Thyroid gland (tissue), 4 donors: ENCODE data around the gene SPTA1. TPM values are rescaled to one million over a fixed set of nuclear protein-coding genes. Genes with fewer than 3 reads are reported as not detected.

Source experiments
- DNase-seq, 2 donors: peaks; one replicate each; pipeline ENCODE4 v3.0.0-alpha.2; 2019
- H3K27ac ChIP-seq, 3 donors: fragments of 200-600 bp; sonication (generic); 1 replicate in 2 of 3; 2 replicates in 1 of 3; pipeline ENCODE4 v1.5.1; 2016 to 2019; ENCODE audit warnings: mild to moderate bottlenecking in 1 of 3, moderate library complexity in 1 of 3
- H3K27me3 ChIP-seq: fragments of 200-600 bp; sonication (generic); one replicate; pipeline ENCODE4 v1.5.1; 2019
- H3K36me3 ChIP-seq, 2 donors: fragments of 200-600 bp; sonication (generic); one replicate each; pipeline ENCODE4 v1.5.1; 2016 to 2019
- H3K4me1 ChIP-seq, 2 donors: fragments of 200-600 bp; sonication (generic); one replicate each; pipeline ENCODE4 v1.5.1; 2017 to 2019
- H3K4me3 ChIP-seq, 3 donors: fragments of 200-600 bp; sonication (generic); replicated peaks in 1 of 3; 1 replicate in 2 of 3; 2 replicates in 1 of 3; pipeline ENCODE4 v1.5.1; 2016; ENCODE audit warnings: mild to moderate bottlenecking in 1 of 3
- H3K9me3 ChIP-seq: fragments of 200-600 bp; sonication (generic); one replicate; pipeline ENCODE4 v1.5.1; 2017
- POLR2A ChIP-seq, 2 donors: fragments of 450-650 bp; IDR thresholded peaks; one replicate each; pipeline ENCODE4 v1.6.1; 2017; ENCODE audit warnings: antibody characterized with exemption in 2 of 2, mild to moderate bottlenecking in 2 of 2, moderate library complexity in 1 of 2
- WGBS, 2 donors: methylation state at CpG; one replicate each; pipeline ENCODE4 v1.1.5; 2017; 5-methylcytosine and 5-hydroxymethylcytosine counted together
- intact Hi-C: fragments of 100-400 bp; cut with DNase I; formaldehyde crosslinking; loops from one replicate; pipeline ENCODE4 v1.15.1; 2023
- total RNA-seq, 4 donors: library from RNA; depleted of rRNA; stranded (reverse); fragments of >200 nt; gene quantifications; one replicate each; pipeline ENCODE4 v1.2.3, GENCODE V29; 2016
- TF ChIP-seq, protein P1 (sequence below), 6 experiments: fragments of 200-600 bp in 3 of 6; fragments of 450-650 bp in 3 of 6; sonication (generic) in 3 of 6; IDR thresholded peaks; one replicate each; pipeline ENCODE4 v1.5.1; 2016 to 2019; ENCODE audit warnings: antibody characterized with exemption in 6 of 6, mild to moderate bottlenecking in 2 of 6, inconsistent platforms in 1 of 6, moderate library complexity in 1 of 6

SPTA1 gene
- total RNA-seq, 4 donors from 2014 or later = 0.10 to 0.11 TPM; not detected in 2

DNA sequence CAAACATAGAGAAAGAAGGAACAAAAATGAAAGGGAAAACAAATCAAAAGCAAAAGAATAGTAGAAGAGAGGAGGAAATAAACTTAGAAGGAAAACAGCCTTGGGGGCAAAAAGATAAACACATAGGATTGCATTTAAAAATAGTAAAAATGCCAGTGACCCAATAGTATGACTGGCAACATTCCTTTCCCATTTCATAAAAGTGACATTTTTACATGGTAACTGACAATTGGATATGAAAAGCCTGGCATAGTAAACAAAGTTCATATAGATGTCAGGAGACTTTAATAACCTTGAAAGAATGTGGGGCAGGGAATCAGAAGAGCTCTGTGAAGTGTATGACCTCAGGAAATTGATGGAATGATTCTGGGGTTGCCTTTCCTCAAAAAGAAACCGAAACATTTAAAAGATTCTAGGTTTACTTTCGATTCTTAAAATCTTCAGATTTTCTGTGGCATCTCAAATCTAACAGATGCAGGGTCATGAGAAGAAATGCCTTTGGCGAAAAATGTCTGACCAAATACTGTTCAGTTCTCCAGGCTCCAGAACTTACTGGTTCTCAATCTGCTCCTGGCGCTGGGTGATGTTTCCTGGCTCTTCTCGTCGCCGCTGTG lies 33.7 kb downstream of the SPTA1 start:
- intact Hi-C loops = no loop called here
- no peak for TF ChIP-seq POLR2A (IDR thresholded peaks at IDR 0.05)
- TF ChIP-seq, protein P1, sequence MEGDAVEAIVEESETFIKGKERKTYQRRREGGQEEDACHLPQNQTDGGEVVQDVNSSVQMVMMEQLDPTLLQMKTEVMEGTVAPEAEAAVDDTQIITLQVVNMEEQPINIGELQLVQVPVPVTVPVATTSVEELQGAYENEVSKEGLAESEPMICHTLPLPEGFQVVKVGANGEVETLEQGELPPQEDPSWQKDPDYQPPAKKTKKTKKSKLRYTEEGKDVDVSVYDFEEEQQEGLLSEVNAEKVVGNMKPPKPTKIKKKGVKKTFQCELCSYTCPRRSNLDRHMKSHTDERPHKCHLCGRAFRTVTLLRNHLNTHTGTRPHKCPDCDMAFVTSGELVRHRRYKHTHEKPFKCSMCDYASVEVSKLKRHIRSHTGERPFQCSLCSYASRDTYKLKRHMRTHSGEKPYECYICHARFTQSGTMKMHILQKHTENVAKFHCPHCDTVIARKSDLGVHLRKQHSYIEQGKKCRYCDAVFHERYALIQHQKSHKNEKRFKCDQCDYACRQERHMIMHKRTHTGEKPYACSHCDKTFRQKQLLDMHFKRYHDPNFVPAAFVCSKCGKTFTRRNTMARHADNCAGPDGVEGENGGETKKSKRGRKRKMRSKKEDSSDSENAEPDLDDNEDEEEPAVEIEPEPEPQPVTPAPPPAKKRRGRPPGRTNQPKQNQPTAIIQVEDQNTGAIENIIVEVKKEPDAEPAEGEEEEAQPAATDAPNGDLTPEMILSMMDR (IDR thresholded peaks at IDR 0.05) = no peak
- WGBS, 2 donors = 93 to 97% methylated on average over 7 of the region's 7 CpGs
- no peaks in the 10 kb centered on the region for H3K36me3 ChIP-seq
- H3K4me1 ChIP-seq = no peaks in the 10 kb centered on the region
- H3K27me3 ChIP-seq = no peaks in the 10 kb centered on the region
- H3K4me3 ChIP-seq = no peak overlapping the region
- H3K9me3 ChIP-seq = no peaks in the 10 kb centered on the region
- H3K27ac ChIP-seq = no peak overlapping the region
- no peak for DNase-seq

DNA sequence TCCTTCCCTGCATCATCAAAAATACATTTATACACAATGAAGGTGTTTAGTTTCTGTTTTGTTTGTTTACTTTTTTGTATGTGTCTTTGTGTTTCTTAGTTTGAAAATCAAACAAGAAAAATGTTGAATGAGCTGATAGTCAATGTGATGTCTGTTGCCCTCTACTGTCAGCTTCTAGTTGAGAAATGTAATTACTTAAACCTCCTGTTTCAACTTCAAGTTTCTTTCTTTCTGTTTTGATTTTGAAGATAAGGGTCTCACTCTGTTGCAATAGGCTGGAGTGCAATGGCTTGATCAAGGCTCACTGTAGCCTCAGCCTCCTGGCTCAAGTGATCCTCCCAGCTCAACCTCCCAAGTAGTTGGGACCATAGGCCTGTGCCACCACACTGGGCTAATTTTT lies 37.5 kb downstream of the SPTA1 start:
- Histone ChIP-seq H3K27ac (no peak overlapping the region), H3K4me1 (no peaks in the 10 kb centered on the region), H3K27me3 (no peaks in the 10 kb centered on the region), H3K9me3 (no peaks in the 10 kb centered on the region), H3K36me3 (no peaks in the 10 kb centered on the region), H3K4me3 (no peak overlapping the region)
- DNase-seq = no peak
- no peak for TF ChIP-seq POLR2A (IDR thresholded peaks at IDR 0.05)
- TF ChIP-seq, protein P1 (IDR thresholded peaks at IDR 0.05) = no peak
- intact Hi-C loops = no loop called here

DNA sequence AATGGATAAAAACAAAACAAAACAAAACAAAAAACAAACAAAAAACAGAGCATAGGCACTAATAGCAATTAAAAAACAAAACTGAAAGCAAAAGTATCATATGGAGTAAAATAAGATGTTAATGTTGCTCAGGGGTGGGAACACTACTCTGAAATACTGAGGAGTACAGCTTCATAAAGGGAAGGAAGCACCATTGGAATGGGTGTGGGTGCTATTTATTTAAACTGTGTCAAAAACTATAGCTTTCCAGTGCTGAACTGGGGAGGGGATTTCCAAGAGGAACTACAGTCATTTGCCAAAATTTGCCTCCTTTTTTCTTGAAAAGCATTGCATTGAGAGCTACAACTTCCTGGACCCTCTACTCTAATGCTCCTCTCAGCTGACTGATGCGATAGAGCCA lies 40.0 kb downstream of the SPTA1 start:
- intact Hi-C loops = no loop called here
- Histone ChIP-seq H3K4me1 (no peaks in the 10 kb centered on the region), H3K27me3 (no peaks in the 10 kb centered on the region), H3K9me3 (no peaks in the 10 kb centered on the region), H3K27ac (no peak overlapping the region), H3K36me3 (no peaks in the 10 kb centered on the region), H3K4me3 (no peak overlapping the region)
- no peak for TF ChIP-seq POLR2A (IDR thresholded peaks at IDR 0.05)
- TF ChIP-seq, protein P1 (IDR thresholded peaks at IDR 0.05) = no peak
- DNase-seq = no peak
- 89 to 100% methylated on average over 1 of the region's 1 CpG for WGBS, 2 donors

DNA sequence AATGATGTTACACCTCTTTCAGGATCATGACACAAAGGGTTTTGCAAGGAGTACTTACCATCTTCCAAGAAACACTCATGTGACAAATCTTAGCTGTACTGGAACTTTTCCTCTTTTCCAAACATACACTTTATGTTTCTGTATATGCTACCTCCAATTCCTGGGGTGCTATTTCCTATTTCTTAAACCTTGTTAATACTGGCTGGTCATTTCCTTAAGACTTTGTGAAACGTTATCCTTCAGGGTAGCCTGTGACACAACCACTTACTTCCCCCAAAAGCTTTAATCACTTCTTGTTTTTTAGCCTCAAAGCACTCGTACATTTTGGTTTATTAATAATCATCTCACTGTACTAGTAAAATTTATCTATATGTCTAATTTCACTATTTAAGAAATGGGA lies 42.1 kb downstream of the SPTA1 start:
- Histone ChIP-seq H3K27me3 (no peaks in the 10 kb centered on the region), H3K4me1 (no peaks in the 10 kb centered on the region), H3K4me3 (no peak overlapping the region), H3K9me3 (no peaks in the 10 kb centered on the region), H3K27ac (no peak overlapping the region), H3K36me3 (no peaks in the 10 kb centered on the region)
- no peak for DNase-seq
- intact Hi-C loops = no loop called here
- 69 to 76% methylated on average over 2 of the region's 2 CpGs for WGBS, 2 donors
- TF ChIP-seq, protein P1 (IDR thresholded peaks at IDR 0.05) = no peak
- TF ChIP-seq POLR2A (IDR thresholded peaks at IDR 0.05) = no peak

DNA sequence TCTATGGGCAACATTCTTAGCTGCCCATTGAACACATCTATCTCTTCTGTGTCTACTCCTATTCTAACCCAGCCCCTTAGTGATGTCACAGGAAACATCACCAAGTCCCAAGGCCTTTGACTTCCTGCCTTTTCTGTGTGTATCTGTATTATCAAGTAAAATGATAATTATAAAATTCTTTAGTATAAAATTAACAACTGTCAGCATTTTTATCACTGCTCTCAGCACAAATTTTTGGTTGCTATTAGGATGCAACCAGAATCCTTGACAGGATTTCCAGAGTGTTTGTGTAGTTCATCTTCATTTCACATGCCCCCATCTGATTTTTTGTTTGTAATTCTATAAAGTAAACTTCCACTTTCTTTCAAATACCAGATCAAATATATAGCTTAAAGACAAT lies 47.6 kb downstream of the SPTA1 start:
- Histone ChIP-seq H3K27ac (no peak overlapping the region), H3K36me3 (no peaks in the 10 kb centered on the region), H3K4me1 (no peaks in the 10 kb centered on the region), H3K27me3 (no peaks in the 10 kb centered on the region), H3K9me3 (no peaks in the 10 kb centered on the region), H3K4me3 (no peak overlapping the region)
- DNase-seq = no peak
- TF ChIP-seq, protein P1 (IDR thresholded peaks at IDR 0.05) = no peak
- intact Hi-C loops = no loop called here
